Muscle of arm (tissue), 12 donors: Measurements from ENCODE around the gene CAPRIN2. TPM values are rescaled to one million over a fixed set of nuclear protein-coding genes. Genes with fewer than 3 reads are reported as not detected.

ENCODE experiments used
- DNase-seq: peaks from one replicate; pipeline ENCODE4 v3.0.0-alpha.2; 2013
- polyA plus RNA-seq, 12 donors: library from polyadenylated mRNA; unstranded; fragments of 120-200 nt; gene quantifications; one replicate each; pipeline ENCODE4 v1.2.1, GENCODE V29; 2013; ENCODE audit not compliant: insufficient read length in 12 of 12

CAPRIN2 gene
- polyA plus RNA-seq, 12 donors = 18.6 to 48.4 (median 27.8) TPM; not detected in 1

DNA sequence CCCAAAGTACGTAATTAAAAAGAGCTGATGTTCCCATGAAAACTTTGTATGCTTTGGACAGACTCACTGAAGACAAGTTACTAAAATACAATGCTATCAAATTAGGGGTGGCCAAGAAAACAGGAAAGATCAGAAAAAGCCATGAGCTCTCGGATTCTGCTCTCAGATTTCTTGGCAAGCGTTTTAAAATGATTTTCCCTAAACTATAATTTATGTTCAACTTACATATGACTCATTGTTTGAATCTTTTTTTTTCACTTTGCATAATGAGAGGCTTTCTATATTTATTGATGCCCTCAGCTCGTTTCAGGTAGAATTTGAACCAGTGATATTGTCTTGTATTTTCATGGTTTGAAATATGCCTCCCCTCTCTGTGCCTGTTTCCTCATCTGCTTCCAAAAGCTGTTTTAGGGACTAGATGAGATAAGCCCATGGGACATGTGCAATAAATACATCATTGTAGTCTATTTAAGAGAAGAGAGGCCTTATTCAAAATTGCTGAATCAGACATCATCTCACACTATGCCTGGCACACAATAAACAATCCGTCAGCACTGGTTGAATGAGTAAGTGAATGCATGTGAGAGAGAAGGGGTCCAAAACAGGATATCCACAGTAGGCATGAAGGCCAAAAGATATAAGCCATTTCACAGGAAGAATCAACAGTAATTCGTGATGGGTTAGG is 54.4 kb downstream of the CAPRIN2 start:
- DNase-seq = no peak

DNA sequence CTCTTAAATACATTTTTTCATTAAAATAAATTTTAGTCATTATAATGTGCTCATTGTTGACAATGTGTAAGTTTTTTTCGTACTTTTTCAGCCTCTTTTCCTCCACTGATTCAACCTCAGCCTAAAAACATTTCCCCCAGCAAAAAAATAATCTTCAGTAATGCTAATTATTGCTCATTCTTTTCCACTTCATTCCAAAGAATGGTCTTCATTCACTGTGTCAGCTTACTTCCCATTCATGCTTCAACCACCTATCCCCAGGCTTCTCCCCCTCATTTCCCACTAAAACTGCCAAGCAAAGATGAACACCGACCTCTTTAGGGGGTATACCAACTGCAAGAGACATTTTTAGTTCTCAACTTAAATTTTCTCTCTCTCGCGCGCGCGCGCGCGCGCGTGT is 56.4 kb downstream of the CAPRIN2 start:
- no peak for DNase-seq

DNA sequence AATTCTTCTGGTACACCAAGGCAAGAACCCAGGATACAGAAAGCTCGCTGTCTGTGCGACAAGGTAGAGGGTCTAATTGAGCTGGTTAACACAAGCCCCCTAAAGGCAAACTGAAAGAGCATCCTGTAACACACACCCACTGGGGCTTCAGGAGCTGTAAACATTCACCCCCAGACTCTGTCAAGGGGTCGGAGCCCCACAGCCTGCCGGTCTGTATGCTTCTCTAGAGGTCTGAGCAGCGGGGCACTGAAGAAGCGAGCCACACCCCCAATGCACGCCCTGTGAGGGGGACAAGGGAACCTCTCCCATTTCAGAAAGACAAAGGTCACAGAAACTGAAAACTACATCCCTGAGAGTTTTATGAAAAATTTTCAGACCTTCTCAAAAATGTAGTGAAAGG is 57.8 kb downstream of the CAPRIN2 start:
- no peak for DNase-seq

DNA sequence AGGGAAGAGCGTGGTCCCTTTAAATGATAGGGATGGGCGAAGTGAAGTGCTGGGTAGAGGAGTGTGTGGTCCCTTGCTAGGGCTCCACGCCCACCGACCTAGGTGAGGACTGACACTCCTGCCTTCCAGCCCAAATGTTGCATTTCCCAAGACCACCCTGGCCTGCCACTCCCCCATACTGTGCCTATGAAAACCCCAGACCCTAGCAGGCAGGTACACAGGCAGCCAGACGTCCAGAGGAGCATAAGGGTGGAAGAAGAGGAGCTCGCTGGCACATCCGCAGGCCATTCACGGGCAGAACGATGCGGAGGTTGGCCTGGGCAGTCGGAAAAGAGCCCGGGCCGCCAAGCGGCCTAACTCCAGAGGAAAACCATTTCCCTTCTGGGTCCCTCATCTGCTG is 58.3 kb downstream of the CAPRIN2 start:
- no peak for DNase-seq

DNA sequence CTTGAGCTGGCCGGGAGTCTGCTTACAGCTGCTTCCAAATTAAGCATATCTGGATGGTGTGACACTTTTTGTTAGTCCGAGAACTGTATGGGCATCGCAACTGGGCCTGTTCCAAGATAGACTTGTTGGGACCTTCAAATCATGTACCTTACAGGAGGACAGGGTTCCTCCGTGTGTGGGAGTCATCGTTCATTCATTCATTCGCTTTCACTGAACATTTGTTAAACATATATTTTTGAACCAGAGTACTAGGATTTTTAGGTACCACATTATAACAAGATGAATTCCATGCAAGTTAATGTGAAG is 58.7 kb downstream of the CAPRIN2 start:
- DNase-seq = no peak

DNA sequence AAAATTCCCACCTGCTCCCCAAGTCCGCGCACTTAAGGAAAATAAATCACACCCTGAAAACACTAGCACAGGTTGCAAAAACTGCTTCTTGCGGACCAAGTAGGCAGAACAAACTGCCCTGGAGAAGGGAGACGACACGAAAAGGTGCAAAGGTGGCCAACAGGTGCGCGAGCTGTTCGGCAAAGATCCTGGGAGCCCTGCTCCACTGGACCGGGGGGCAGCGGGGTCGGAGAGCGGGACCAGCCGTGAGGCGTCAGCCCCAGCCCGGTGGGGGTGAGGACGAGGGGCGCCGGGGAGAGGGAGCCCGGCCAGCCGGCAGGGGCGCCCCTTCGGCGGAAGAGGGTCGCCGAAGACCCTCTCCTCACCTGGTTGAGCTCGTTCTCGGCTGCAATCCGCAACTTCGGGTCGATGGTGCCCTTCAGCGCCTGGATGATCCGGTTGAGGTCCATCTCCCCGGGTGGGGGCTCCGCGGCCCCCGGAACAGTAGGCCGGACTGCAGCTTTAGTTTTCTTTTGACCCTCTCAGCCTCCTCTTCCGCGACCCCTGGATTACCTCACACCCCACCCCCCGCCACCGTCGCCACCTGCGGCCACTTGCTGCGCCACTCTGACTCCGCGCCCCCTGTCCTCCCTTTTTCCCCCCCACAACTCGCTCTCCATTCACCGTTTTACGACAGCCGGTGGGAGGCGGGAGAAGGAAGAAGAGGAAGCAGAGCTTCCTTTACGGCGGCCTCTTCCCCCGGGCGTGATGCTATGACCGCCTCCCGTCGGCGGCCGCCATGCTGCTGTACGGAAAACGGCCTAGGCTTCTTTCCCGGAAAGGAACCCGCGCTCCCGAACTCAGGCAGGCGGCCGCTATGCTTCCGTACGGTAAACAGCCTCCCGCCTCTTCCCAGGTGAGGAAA is 59.3 kb downstream of the CAPRIN2 start, which contains the start of gene IPO8:
IPO8 (minus strand) TSS at position 671 of the 904 bp plus-strand sequence; CDS start at position 449, 222 bp downstream.
- DNase-seq = peak; percentile 93

DNA sequence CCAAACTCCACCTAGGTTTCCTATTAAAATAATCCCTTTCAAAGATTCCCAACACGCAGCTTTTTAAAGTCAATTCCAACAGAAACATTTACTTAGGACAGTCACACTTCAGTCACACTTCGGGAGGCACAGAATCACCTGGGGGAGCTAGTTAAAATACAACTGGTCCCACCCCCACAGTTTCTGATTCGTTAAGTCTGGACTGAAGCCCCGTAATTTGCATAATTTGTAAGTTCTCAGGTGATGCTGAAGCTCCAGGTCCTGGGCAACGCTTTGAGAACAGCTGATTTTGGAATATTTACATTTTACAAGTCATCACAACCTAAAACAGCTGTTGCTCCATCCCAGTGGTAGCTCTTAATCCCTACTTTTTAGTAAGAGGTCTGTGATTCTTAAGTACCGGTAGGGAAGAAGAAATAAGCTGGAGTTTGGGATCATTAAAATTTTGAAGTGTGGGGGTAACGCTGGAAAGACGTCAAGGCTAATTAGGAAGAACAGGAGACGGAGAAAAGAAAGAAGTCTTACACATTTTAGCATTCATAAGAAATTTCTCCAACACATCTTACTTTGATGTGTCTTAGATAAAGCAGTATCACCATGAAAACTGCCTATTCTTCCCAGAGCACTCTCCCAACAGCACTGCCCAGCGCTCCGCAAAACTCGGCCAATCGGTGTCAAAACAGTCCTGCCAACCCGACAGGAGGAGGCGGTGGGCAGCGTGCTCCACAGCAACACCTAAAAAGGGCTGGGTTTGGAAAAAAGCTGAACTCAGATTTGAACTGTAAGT is 60.1 kb downstream of the CAPRIN2 start:
- peak; percentile 24 for DNase-seq

DNA sequence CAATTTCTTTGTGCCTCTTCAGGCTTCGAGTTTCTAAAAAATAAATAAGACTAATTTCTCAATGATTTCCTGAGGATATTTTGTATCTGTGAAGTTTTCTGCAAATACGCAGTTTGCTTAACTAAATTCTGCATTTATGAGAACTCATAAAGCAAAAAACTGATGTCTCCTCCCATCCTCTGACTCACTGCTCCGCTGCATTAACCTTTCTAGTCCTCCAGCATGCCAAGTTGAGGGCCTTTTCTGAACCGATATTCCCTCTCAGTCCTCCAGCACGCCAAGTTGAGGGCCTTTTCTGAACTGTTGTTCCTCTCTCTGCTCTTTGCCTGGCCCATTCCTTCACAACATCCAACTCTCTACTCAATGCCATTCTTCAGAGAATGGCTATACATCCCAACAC is 62.3 kb downstream of the CAPRIN2 start:
- no peak for DNase-seq

DNA sequence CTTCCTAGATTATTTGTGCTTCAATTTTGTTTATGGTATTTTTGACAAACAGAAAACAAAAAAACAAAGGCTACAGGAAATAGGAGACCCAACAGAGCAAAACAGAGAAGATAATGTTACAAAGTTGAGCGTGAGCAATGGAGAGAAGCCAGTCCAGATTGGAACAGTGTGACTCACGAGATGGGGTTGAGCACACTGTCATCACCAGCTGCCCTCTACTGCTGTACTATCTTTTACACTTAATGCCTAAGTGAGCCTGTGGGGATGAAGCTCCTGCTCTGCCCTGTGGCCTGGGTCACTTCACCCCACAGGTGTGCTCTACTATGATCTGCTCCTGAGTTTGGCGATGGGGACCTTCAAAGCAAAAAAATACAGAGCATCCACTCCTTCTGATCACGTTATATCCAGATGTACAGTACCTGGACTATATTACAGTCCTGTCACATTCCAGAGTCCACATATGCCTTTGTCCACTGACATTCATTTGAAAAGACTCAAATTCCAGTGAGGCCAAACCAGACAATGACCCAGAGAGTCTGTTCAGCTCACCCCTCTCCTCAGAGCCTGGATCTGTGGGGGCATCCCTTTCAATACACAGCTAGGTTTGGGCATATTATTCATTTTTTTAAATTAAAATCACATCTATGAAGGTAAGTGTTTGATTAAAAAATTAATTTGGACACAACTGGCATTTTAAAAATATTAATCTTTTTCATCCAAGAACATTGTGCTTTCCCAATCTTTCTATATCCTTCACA is 63.5 kb downstream of the CAPRIN2 start:
- no peak for DNase-seq

DNA sequence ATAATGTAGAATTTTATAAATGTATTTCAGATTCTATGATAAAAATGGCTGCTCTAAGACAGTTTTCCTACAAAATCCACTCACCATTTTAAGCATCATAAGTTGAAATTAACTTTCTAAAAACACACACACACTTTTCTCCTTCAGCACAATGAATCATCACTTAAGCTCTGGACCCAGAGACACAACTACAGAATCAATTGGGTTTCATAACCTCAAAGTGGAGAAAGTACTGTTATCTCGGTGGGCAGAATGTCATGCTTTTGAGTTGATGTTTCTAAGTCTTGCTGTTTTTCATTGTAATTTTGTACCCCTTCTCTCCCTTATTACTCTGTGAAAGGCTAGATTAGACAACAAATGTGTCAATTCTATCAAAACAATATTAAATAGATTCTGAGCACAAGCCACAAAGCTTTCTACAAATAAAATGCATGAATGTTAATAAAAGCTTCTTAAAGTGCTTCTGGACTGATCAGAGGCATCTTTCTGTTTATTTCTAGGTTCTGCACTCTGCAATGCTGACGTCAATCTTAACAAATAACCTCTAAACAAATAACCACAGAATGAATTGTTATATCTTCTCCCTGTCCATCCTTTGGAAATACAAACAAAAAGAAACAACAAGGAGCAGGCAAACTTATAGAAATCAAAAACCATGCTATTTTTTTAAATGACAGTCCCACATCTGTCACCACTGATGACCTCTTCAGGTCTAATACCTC is 67.3 kb downstream of the CAPRIN2 start:
- no peak for DNase-seq

DNA sequence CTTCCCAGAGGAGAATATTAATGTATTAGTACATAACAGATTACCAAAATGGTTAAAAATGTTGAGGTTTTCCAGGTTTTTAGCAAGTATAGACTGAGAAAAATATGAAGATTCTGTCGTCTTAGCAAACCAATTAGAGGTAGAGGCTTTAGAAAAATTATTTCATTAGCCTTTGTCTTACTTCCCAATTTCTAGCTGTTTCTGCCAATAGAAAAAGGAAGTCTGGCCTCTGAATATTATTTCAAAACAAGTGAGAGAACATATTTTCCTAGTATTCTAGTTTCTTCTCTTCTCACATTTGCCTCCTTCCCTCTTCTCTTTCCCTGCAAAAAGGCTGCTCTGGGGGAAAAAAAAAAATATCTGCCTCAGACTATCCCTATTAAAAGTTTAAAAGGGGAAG is 75.5 kb downstream of the CAPRIN2 start:
- no peak for DNase-seq

DNA sequence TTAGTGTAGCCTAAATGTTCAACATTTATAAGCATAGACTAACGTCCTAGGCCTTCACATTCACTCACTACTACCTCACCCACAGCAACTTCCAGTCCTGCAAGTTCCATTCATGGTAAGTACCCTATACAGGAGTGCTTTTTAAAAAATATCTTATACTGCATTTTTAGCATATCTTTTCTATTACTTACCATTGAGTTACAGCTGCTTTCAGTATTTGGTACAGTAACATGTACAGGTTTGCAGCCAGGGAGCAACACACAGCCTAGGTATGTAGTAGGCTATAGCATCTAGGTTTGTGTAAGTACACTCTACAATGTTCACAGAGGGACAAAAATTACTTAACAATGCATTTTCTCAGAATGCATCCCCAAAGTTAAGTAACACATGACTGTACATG is 76.5 kb downstream of the CAPRIN2 start:
- DNase-seq = no peak

DNA sequence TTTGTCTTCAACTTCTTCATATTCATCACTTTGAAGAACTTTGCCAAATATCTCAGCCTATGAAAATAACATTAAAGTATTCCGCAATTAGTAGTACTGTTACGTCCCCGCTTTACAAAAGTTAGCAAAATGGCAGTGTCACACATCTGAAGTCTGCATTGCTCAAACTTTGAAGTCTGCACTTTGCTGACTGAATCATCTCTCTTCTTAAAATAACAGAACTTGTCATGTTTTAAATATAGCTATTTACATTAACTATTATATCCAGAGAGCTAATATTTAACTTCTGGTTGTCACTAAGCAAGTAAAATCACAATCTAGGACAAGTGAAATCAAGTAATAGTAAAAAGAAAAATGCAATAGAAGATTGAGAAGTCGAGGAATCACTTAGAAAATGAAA is 93.5 kb downstream of the CAPRIN2 start:
- DNase-seq = no peak

Other genes with a start within 250 kb of the CAPRIN2 start
- gene IPO8, start 59.1 kb downstream of the CAPRIN2 start, polyA plus RNA-seq = 10 to 100 TPM in 11 of 12 donors, not detected in 1; 19.6 to 40.0 (median 35.2) TPM
- 10 to 100 TPM in 2 of 12 donors, 1 to 10 TPM in 9, not detected in 1; 5.3 to 22.9 (median 7.9) TPM for gene TSPAN11, start 171.8 kb upstream of the CAPRIN2 start, polyA plus RNA-seq